ENCODE data around the gene ZBED4. TPM values are rescaled to one million over a fixed set of nuclear protein-coding genes. Genes with fewer than 3 reads are reported as not detected.

The ZBED4 gene
- total RNA-seq, 4 donors from 2014 or later: 14.9 to 24.0 (median 20.9) TPM

DNA sequence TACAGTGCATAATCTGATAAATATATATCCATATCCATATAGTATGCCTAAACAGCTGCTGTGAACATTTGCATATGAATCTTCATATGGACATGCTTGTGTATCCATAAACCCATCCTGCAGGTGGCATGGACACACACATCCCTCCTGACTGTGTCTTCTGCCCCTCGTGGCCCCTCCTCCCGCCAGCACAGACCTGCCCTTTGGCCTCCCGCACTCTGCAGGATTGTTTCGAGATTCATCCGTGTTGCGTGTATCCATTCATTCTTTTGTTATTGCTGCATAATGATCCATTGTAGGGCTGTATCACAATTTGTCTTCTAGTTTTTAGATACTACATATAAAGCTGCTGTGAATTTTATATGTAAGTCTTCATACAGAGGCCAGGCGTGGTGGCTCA, 24.0 kb downstream of the ZBED4 start:
- no peak for TF ChIP-seq POLR2A (IDR thresholded peaks at IDR 0.05)
- no peak for TF ChIP-seq CTCF (IDR thresholded peaks at IDR 0.05)
- Histone ChIP-seq H3K4me1 (no peaks in the 10 kb centered on the region), H3K9me3 (no peaks in the 10 kb centered on the region), H3K27me3 (no peaks in the 10 kb centered on the region), H3K4me3 (no peak overlapping the region), H3K27ac (no peak overlapping the region), H3K36me3 (no peaks in the 10 kb centered on the region)
- no peak for DNase-seq

DNA sequence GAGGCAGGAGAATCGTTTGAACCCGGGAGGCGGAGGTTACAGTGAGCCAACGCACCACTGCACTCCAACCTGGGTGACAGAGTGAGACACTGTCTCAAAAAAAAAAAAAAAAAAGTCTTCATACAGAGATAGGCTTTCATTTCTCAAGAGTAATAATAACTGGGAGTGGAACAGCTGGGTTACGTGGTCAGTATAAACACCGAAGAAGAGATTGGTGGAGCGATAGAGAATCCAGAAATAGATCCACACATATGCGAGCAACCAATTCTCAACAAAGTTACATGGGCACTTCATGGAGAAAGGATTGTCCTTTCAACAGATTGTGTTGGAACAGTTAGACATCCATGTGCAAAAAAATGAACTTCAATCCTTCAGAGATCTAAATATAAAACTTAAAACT, 24.6 kb downstream of the ZBED4 start:
- Histone ChIP-seq H3K9me3 (no peaks in the 10 kb centered on the region), H3K27me3 (no peaks in the 10 kb centered on the region), H3K27ac (no peak overlapping the region), H3K4me1 (no peaks in the 10 kb centered on the region), H3K36me3 (no peaks in the 10 kb centered on the region), H3K4me3 (no peak overlapping the region)
- no peak for DNase-seq
- TF ChIP-seq CTCF (IDR thresholded peaks at IDR 0.05) (no peak), POLR2A (IDR thresholded peaks at IDR 0.05) (no peak)

- TF ChIP-seq CTCF (IDR thresholded peaks at IDR 0.05) (no peak), POLR2A (IDR thresholded peaks at IDR 0.05) (no peak)
- DNase-seq: no peak
- Histone ChIP-seq H3K4me1 (no peaks in the 10 kb centered on the region), H3K27me3 (no peaks in the 10 kb centered on the region), H3K36me3 (peaks cover 0 to 12% (median 0%) of the 10 kb centered on the region in 3 donors), H3K27ac (peak overlapping the region in 2 of 4 donors; percentile 29 to 56), H3K4me3 (no peak overlapping the region), H3K9me3 (no peaks in the 10 kb centered on the region)
These were observed 26.2 kb downstream of the ZBED4 start for GRCh38 chr22:49879871-49880270.

- Histone ChIP-seq H3K4me3 (no peak overlapping the region), H3K27me3 (no peaks in the 10 kb centered on the region), H3K4me1 (no peaks in the 10 kb centered on the region), H3K27ac (peak overlapping the region in 2 of 4 donors; percentile 29 to 56), H3K36me3 (peaks cover 0 to 16% (median 0%) of the 10 kb centered on the region in 3 donors), H3K9me3 (no peaks in the 10 kb centered on the region)
- TF ChIP-seq POLR2A (IDR thresholded peaks at IDR 0.05): peak in 1 of 2 donors; percentile 17
- TF ChIP-seq CTCF (IDR thresholded peaks at IDR 0.05): no peak
- DNase-seq: peak in 1 of 3 donors; percentile 68
These were observed 26.6 kb downstream of the ZBED4 start for GRCh38 chr22:49880281-49880680.

- Histone ChIP-seq H3K27me3 (no peaks in the 10 kb centered on the region), H3K9me3 (no peaks in the 10 kb centered on the region), H3K36me3 (peaks cover 0 to 30% (median 0%) of the 10 kb centered on the region in 3 donors), H3K27ac (no peak overlapping the region), H3K4me1 (no peaks in the 10 kb centered on the region), H3K4me3 (no peak overlapping the region)
- no peak for DNase-seq
- TF ChIP-seq POLR2A (IDR thresholded peaks at IDR 0.05) (no peak), CTCF (IDR thresholded peaks at IDR 0.05) (no peak)
These were observed 28.2 kb downstream of the ZBED4 start for GRCh38 chr22:49881856-49882255.

Data from Peyer's patch (tissue), 4 donors.